Measurements from ENCODE around the gene NEDD8.

Gene NEDD8

GRCh38 chr14:24196071-24197055 is 35.8 kb downstream of the NEDD8 start:
- DNase-seq (ENCODE audit: low spot score), result no peak

- DNase-seq (ENCODE audit: low spot score), result peak; percentile 95
These were observed 36.7 kb downstream of the NEDD8 start, which contains the start of gene TM9SF1 for GRCh38 chr14:24195186-24196070. Gene TM9SF1 (minus strand): TSS chr14:24195441. CDS start chr14:24195019, 422 bp downstream.

- no peak for DNase-seq (ENCODE audit: low spot score)
These were observed 37.3 kb downstream of the NEDD8 start for GRCh38 chr14:24194873-24195185.

GRCh38 chr14:24194186-24194872 is 37.8 kb downstream of the NEDD8 start:
- no peak for DNase-seq (ENCODE audit: low spot score)

GRCh38 chr14:24192933-24193332 is 39.2 kb downstream of the NEDD8 start:
- no peak for DNase-seq (ENCODE audit: low spot score)

GRCh38 chr14:24190416-24190815 is 41.8 kb downstream of the NEDD8 start:
- DNase-seq (ENCODE audit: low spot score), result no peak

- DNase-seq (ENCODE audit: low spot score), result no peak
These were observed 42.7 kb downstream of the NEDD8 start for GRCh38 chr14:24189460-24189859.

GRCh38 chr14:24189059-24189375 is 43.1 kb downstream of the NEDD8 start:
- no peak for DNase-seq (ENCODE audit: low spot score)

GRCh38 chr14:24188251-24189058 is 43.7 kb downstream of the NEDD8 start, which contains the start of gene IPO4:
Gene IPO4 (minus strand): TSS chr14:24188816. CDS start chr14:24188787, 29 bp downstream.
- DNase-seq (ENCODE audit: low spot score), result peak; percentile 97

- no peak for DNase-seq (ENCODE audit: low spot score)
These were observed 44.6 kb downstream of the NEDD8 start for GRCh38 chr14:24187539-24187915.

- DNase-seq (ENCODE audit: low spot score), result no peak
These were observed 45.2 kb downstream of the NEDD8 start for GRCh38 chr14:24186831-24187538.

GRCh38 chr14:24185741-24186140 is 46.4 kb downstream of the NEDD8 start:
- no peak for DNase-seq (ENCODE audit: low spot score)

- no peak for DNase-seq (ENCODE audit: low spot score)
These were observed 47.1 kb downstream of the NEDD8 start for GRCh38 chr14:24185026-24185425.

- no peak for DNase-seq (ENCODE audit: low spot score)
These were observed 47.8 kb downstream of the NEDD8 start for GRCh38 chr14:24184104-24184970.

- no peak for DNase-seq (ENCODE audit: low spot score)
These were observed 49.1 kb downstream of the NEDD8 start for GRCh38 chr14:24183014-24183481.

- no peak for DNase-seq (ENCODE audit: low spot score)
These were observed 49.9 kb downstream of the NEDD8 start for GRCh38 chr14:24182110-24182882.

- DNase-seq (ENCODE audit: low spot score), result no peak
These were observed 50.6 kb downstream of the NEDD8 start for GRCh38 chr14:24181371-24182077.
